Measurements from ENCODE around the gene PPP1R1C. TPM values are rescaled to one million over a fixed set of nuclear protein-coding genes. Genes with fewer than 3 reads are reported as not detected.

Gene PPP1R1C
- polyA plus RNA-seq, 1 experiment = 0.41 TPM

- Histone ChIP-seq H3K27me3 (ENCODE audit: control insufficient read depth, insufficient read depth, low read length) (no peaks in the 10 kb centered on the region), H3K9me3 (ENCODE audit: control insufficient read depth, insufficient read depth, low read length) (no peaks in the 10 kb centered on the region), H3K4me3 (ENCODE audit: low read depth, low read length) (no peak overlapping the region), H3K27ac (ENCODE audit: low read depth, low read length) (no peak overlapping the region)
- no peak for DNase-seq (ENCODE audit: low read depth, low spot score)
- ChIA-PET POLR2A (no interaction called here), CTCF (no interaction called here)
- no peak for TF ChIP-seq CTCF (IDR thresholded peaks at IDR 0.05; ENCODE audit: low read depth, low read length)
Observed at GRCh38 chr2:181998041-181998835, 12.6 kb downstream of the PPP1R1C start.

GRCh38 chr2:181998891-181999654 is 13.4 kb downstream of the PPP1R1C start:
- no peak overlapping the region for H3K27ac ChIP-seq (ENCODE audit: low read depth, low read length)
- no peak for TF ChIP-seq CTCF (IDR thresholded peaks at IDR 0.05; ENCODE audit: low read depth, low read length)
- no peaks in the 10 kb centered on the region for H3K9me3 ChIP-seq (ENCODE audit: control insufficient read depth, insufficient read depth, low read length)
- ChIA-PET CTCF (interaction anchor here (0.5 kb wide), 1 partner anchor 45 kb away, joined by 3 read pairs; no protein-coding TSS in a partner anchor), POLR2A (no interaction called here)
- no peaks in the 10 kb centered on the region for H3K27me3 ChIP-seq (ENCODE audit: control insufficient read depth, insufficient read depth, low read length)
- DNase-seq (ENCODE audit: low read depth, low spot score) = no peak
- no peak overlapping the region for H3K4me3 ChIP-seq (ENCODE audit: low read depth, low read length)

GRCh38 chr2:181999911-182000310 is 14.3 kb downstream of the PPP1R1C start:
- ChIA-PET POLR2A (no interaction called here), CTCF (no interaction called here)
- TF ChIP-seq CTCF (IDR thresholded peaks at IDR 0.05; ENCODE audit: low read depth, low read length) = no peak
- Histone ChIP-seq H3K4me3 (ENCODE audit: low read depth, low read length) (no peak overlapping the region), H3K9me3 (ENCODE audit: control insufficient read depth, insufficient read depth, low read length) (no peaks in the 10 kb centered on the region), H3K27ac (ENCODE audit: low read depth, low read length) (no peak overlapping the region), H3K27me3 (ENCODE audit: control insufficient read depth, insufficient read depth, low read length) (no peaks in the 10 kb centered on the region)
- DNase-seq (ENCODE audit: low read depth, low spot score) = no peak

GRCh38 chr2:182004945-182005520 is 19.4 kb downstream of the PPP1R1C start:
- H3K27ac ChIP-seq (ENCODE audit: low read depth, low read length) = no peak overlapping the region
- no peak overlapping the region for H3K4me3 ChIP-seq (ENCODE audit: low read depth, low read length)
- no peaks in the 10 kb centered on the region for H3K9me3 ChIP-seq (ENCODE audit: control insufficient read depth, insufficient read depth, low read length)
- no peak for DNase-seq (ENCODE audit: low read depth, low spot score)
- ChIA-PET POLR2A (no interaction called here), CTCF (interaction anchor here (1.4 kb wide), 1 partner anchor 52 kb away, joined by 3 read pairs; no protein-coding TSS in a partner anchor)
- no peak for TF ChIP-seq CTCF (IDR thresholded peaks at IDR 0.05; ENCODE audit: low read depth, low read length)
- no peaks in the 10 kb centered on the region for H3K27me3 ChIP-seq (ENCODE audit: control insufficient read depth, insufficient read depth, low read length)

All from AG04450 (cell line).